HG03521 (cell line): Measurements from ENCODE around the gene PNPLA3.

Experiments
- ATAC-seq: cut with Tn5 transposase; IDR thresholded peaks from one replicate; pipeline ENCODE4 v1.9.1; 2021; ENCODE audit warnings: mild to moderate bottlenecking, moderate library complexity; ENCODE audit not compliant: unreplicated experiment

PNPLA3 gene

GRCh38 chr22:43991316-43992020 is 67.9 kb downstream of the PNPLA3 start:
- no peak for ATAC-seq

DNA sequence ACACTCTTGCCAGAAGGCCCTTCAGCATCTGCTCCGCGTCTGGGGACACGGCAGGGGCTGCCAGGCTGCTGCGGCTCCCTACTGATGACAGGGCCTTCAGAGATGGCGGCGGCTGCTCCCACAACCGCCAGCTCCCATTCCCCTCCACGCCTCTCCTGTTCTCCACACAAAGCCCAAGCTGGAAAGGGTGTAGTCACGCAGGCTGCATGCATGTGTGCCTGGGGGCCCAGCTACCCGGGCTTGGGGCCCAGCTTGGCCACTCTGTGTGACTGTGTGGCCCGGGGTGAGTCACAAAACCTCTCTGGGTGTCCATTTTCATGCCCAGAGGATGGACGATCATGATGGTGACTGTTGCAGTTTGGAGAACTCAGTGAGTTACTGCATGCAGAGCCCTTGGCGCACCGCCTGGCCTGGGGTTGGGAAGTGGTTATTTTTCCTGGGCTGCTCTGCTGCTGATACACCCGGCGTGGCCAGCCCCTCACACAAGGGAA is 68.8 kb downstream of the PNPLA3 start:
- no peak for ATAC-seq

GRCh38 chr22:43993072-43993760 is 69.6 kb downstream of the PNPLA3 start:
- no peak for ATAC-seq

DNA sequence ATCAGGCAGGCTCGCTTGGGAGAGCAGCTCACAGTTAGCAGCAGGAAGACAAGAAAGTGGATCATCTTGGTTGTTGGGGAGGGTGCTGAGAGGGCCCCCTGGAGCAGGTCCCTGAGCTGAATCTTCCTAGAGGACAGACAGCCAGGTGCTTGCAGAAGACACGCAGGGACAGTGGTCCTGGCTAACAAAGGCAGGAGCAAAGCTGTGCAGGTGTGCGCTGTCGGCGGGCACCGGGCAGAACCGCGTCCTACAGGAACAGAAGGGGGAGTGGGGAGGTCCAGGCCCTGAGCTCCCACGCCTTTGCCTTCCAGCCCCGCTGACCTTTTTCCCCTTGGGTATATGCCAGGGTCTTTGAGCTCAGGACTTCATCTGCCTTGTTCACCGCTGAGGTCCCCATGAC is 70.4 kb downstream of the PNPLA3 start:
- no peak for ATAC-seq

DNA sequence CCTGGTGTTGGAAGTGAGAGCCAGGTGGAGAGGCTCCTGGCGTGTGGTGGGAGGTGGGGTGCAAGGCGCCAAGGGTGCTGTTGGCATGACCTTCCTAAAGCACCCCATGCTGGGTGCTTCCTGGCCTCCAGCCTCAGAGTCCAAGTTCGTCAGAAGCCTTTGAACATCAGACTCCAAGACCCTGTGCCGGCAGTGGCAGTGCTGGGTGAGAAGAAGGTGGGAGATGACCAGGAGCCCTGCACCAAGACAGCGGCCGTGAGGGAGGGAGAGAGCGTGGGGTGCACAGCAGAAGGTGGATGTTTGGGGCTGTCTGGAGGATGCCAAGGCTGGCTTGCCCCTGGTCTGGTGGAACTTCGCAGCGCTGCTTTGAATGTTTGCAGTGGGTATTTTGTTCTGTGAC is 70.8 kb downstream of the PNPLA3 start:
- no peak for ATAC-seq

- ATAC-seq = no peak
Measured at GRCh38 chr22:43995057-43995685, 71.6 kb downstream of the PNPLA3 start.

DNA sequence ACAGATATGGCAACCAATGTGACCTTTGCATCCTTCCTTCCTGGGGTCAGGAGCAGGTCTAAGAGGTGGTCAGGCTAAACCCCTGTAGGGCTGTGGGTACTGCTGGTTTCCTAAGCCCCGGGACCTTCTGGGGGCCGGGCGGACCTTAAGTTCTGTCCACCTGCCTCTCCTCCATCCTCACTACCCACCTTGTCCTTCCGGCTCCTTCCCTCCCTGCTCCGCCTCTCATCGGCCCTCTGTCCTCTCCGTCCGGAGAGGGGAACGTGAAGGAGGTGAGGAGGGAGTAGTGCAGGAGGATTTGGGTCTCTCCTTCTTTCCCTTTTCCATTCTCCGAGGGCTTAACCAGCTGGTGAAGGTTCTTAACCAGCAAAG is 72.2 kb downstream of the PNPLA3 start:
- ATAC-seq = no peak

DNA sequence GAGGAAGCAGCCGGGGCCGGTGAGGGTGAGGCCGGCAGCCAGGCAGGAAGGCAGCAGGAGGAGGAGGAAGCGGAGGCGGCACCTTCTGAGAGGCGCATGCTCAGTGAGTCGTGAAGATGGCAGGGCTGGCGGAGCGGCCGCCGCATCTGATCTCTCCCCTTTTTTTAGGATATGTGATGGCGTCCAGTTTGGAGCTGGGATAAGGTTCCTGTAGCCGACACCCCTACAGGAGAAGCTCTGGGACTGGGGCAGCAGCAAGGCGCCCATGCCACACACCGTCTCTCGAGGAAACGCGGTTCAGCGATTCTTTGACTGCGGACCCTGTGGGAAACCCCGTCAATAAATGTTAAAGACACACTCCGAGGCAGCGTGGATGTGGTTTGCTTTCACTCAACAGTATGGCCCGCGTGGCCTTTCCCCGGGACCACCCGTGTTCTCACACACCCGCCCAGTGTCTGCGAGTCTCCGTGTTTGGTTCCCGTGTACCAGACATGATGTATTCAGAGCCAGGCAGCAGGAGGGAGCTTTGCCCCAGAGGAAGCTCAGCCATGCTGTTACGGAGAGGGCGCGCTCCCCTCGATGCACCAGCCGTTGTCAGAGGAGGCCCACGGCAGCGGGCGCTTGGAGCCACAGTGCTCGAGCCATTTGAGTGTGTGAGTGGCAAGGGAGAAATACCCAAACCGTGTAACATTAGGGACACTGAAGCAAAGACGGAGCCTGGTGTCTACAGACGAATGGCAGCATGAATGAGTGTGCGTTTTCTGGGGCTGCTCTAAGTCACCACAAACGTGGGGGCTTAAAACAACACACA is 72.8 kb downstream of the PNPLA3 start:
- peak; percentile 54 for ATAC-seq

- ATAC-seq = no peak
Measured at GRCh38 chr22:43996981-43997265, 73.3 kb downstream of the PNPLA3 start.
